Muscle layer of duodenum (tissue), 2 donors: ENCODE measurements around the gene TMEM252.

ENCODE experiments used
- H3K27ac ChIP-seq: one replicate; pipeline ENCODE4 v1.7.0; 2013; ENCODE audit warnings: mild to moderate bottlenecking, low read length
- H3K27me3 ChIP-seq: one replicate; pipeline ENCODE4 v1.7.0; 2013; ENCODE audit warnings: low read depth, mild to moderate bottlenecking, control low read depth, low read length
- H3K36me3 ChIP-seq, 2 donors: one replicate each; pipeline ENCODE4 v1.7.0; 2013; ENCODE audit warnings: low read length in 2 of 2, control low read depth in 1 of 2, mild to moderate bottlenecking in 1 of 2; ENCODE audit not compliant: insufficient read depth in 2 of 2, control insufficient read depth in 1 of 2
- H3K4me1 ChIP-seq, 2 donors: one replicate each; pipeline ENCODE4 v1.7.0; 2013; ENCODE audit warnings: low read length in 2 of 2, mild to moderate bottlenecking in 2 of 2, control low read depth in 1 of 2, moderate library complexity in 1 of 2; ENCODE audit not compliant: insufficient read depth in 2 of 2, control insufficient read depth in 1 of 2
- H3K4me3 ChIP-seq, 2 donors: one replicate each; pipeline ENCODE4 v1.7.0; 2013; ENCODE audit warnings: low read length in 2 of 2, low read depth in 1 of 2, mild to moderate bottlenecking in 1 of 2
- H3K9me3 ChIP-seq, 2 donors: one replicate each; pipeline ENCODE4 v1.7.0; 2013; ENCODE audit warnings: low read length in 2 of 2, control low read depth in 1 of 2, mild to moderate bottlenecking in 1 of 2; ENCODE audit not compliant: control insufficient read depth in 1 of 2
- donor health status: healthy.

The TMEM252 gene

GRCh38 chr9:68558545-68558944 lies 17.9 kb upstream of the TMEM252 start:
- Histone ChIP-seq H3K4me3 (no peak overlapping the region), H3K4me1 (peaks cover 0 to 22% of the 10 kb centered on the region in 2 donors), H3K27me3 (no peaks in the 10 kb centered on the region), H3K9me3 (no peaks in the 10 kb centered on the region), H3K27ac (no peak overlapping the region), H3K36me3 (no peaks in the 10 kb centered on the region)

- no peak overlapping the region for H3K27ac ChIP-seq
- H3K4me3 ChIP-seq = no peak overlapping the region
- no peaks in the 10 kb centered on the region for H3K27me3 ChIP-seq
- H3K36me3 ChIP-seq = no peaks in the 10 kb centered on the region
- H3K4me1 ChIP-seq = peaks cover 3 to 21% of the 10 kb centered on the region in 2 donors
- H3K9me3 ChIP-seq = no peaks in the 10 kb centered on the region
These were observed 14.9 kb upstream of the TMEM252 start for GRCh38 chr9:68555437-68556150.

GRCh38 chr9:68552700-68553476 lies 12.2 kb upstream of the TMEM252 start:
- Histone ChIP-seq H3K27me3 (no peaks in the 10 kb centered on the region), H3K36me3 (no peaks in the 10 kb centered on the region), H3K27ac (peak overlapping the region; percentile 42), H3K9me3 (no peaks in the 10 kb centered on the region), H3K4me3 (no peak overlapping the region), H3K4me1 (peaks cover 3 to 10% of the 10 kb centered on the region in 2 donors)

GRCh38 chr9:68551191-68551590 lies 10.5 kb upstream of the TMEM252 start:
- no peaks in the 10 kb centered on the region for H3K9me3 ChIP-seq
- H3K4me1 ChIP-seq = peaks cover 8 to 10% of the 10 kb centered on the region in 2 donors
- no peak overlapping the region for H3K4me3 ChIP-seq
- H3K27me3 ChIP-seq = no peaks in the 10 kb centered on the region
- no peaks in the 10 kb centered on the region for H3K36me3 ChIP-seq
- no peak overlapping the region for H3K27ac ChIP-seq

- H3K9me3 ChIP-seq = no peaks in the 10 kb centered on the region
- H3K4me1 ChIP-seq = peaks cover 5 to 8% of the 10 kb centered on the region in 2 donors
- H3K4me3 ChIP-seq = no peak overlapping the region
- H3K27ac ChIP-seq = no peak overlapping the region
- no peaks in the 10 kb centered on the region for H3K27me3 ChIP-seq
- no peaks in the 10 kb centered on the region for H3K36me3 ChIP-seq
These were observed 7.6 kb upstream of the TMEM252 start for GRCh38 chr9:68548241-68548640.

GRCh38 chr9:68547417-68547816 lies 6.7 kb upstream of the TMEM252 start:
- Histone ChIP-seq H3K27ac (no peak overlapping the region), H3K4me1 (peaks cover 5 to 8% of the 10 kb centered on the region in 2 donors), H3K4me3 (no peak overlapping the region), H3K9me3 (no peaks in the 10 kb centered on the region), H3K27me3 (no peaks in the 10 kb centered on the region), H3K36me3 (no peaks in the 10 kb centered on the region)

- no peaks in the 10 kb centered on the region for H3K36me3 ChIP-seq
- H3K9me3 ChIP-seq = no peaks in the 10 kb centered on the region
- peak overlapping the region in 1 of 2 donors; percentile 24 for H3K4me3 ChIP-seq
- H3K4me1 ChIP-seq = peaks cover 2 to 11% of the 10 kb centered on the region in 2 donors
- no peaks in the 10 kb centered on the region for H3K27me3 ChIP-seq
- H3K27ac ChIP-seq = peak overlapping the region; percentile 31
These were observed 6.1 kb upstream of the TMEM252 start for GRCh38 chr9:68546596-68547390.

GRCh38 chr9:68545033-68545705 lies 4.5 kb upstream of the TMEM252 start:
- Histone ChIP-seq H3K27ac (no peak overlapping the region), H3K9me3 (no peaks in the 10 kb centered on the region)

GRCh38 chr9:68541568-68541967 lies 885 bp upstream of the TMEM252 start:
- Histone ChIP-seq H3K27me3 (no peaks in the 10 kb centered on the region), H3K36me3 (no peaks in the 10 kb centered on the region), H3K9me3 (no peaks in the 10 kb centered on the region), H3K27ac (peak overlapping the region; percentile 43), H3K4me3 (no peak overlapping the region), H3K4me1 (peaks cover 8 to 12% of the 10 kb centered on the region in 2 donors)

More at GRCh38 chr9:68545033-68545705, 4.5 kb upstream of the TMEM252 start:
- peaks cover 0 to 16% of the 10 kb centered on the region in 2 donors for H3K4me1 ChIP-seq
- no peaks in the 10 kb centered on the region for H3K27me3 ChIP-seq
- H3K4me3 ChIP-seq = no peak overlapping the region
- H3K36me3 ChIP-seq = no peaks in the 10 kb centered on the region

- Histone ChIP-seq H3K9me3 (no peaks in the 10 kb centered on the region), H3K4me3 (no peak overlapping the region), H3K4me1 (peaks cover 12% of the 10 kb centered on the region in 2 donors), H3K36me3 (peaks cover 3 to 4% of the 10 kb centered on the region in 2 donors), H3K27ac (peak overlapping the region; percentile 68), H3K27me3 (no peaks in the 10 kb centered on the region)
These were observed 2.5 kb downstream of the TMEM252 start for GRCh38 chr9:68538200-68538599.

- Histone ChIP-seq H3K27me3 (no peaks in the 10 kb centered on the region), H3K4me3 (peak overlapping the region in 1 of 2 donors; percentile 27), H3K9me3 (no peaks in the 10 kb centered on the region), H3K36me3 (peaks cover 3 to 4% of the 10 kb centered on the region in 2 donors), H3K4me1 (peaks cover 12% of the 10 kb centered on the region in 2 donors), H3K27ac (peak overlapping the region; percentile 45)
These were observed 3.1 kb downstream of the TMEM252 start for GRCh38 chr9:68537616-68537880.
